PC-9 (cell line): Measurements from ENCODE around the gene AP2A1. TPM values are rescaled to one million over a fixed set of nuclear protein-coding genes. Genes with fewer than 3 reads are reported as not detected.

Source experiments
- BruUV-seq: library from RNA; stranded (reverse); fragments of 400-500 nt; replicated peaks from 2 replicates; lab custom pipeline; 2021; lab: Mats Ljungman, UMichigan
- CTCF ChIA-PET: fragments of 300-600 bp; sonication (Branson Sonifier 250); formaldehyde crosslinking; loops from one replicate; lab custom pipeline; 2022; ENCODE audit warnings: antibody characterized with exemption; lab: Charles Lee
- POLR2A ChIA-PET: fragments of 300-600 bp; sonication (Branson Sonifier 250); formaldehyde crosslinking; loops from one replicate; lab custom pipeline; 2022; ENCODE audit warnings: antibody characterized with exemption; ENCODE audit not compliant: unreplicated experiment; lab: Charles Lee
- DNase-seq, 2 experiments: peaks; one replicate each; pipeline versions ENCODE4 v3.0.0 to v3.0.0-alpha.2; 2015 to 2022; ENCODE audit warnings: mixed read lengths in 1 of 2
- H2AFZ ChIP-seq: fragments of 200-600 bp; sonication (generic); 2 replicates; pipeline ENCODE4 v1.8.1; 2017; ENCODE audit warnings: antibody characterized with exemption
- H3F3A ChIP-seq: fragments of 200-600 bp; sonication (generic); 2 replicates; pipeline ENCODE4 v1.8.1; 2017; ENCODE audit warnings: antibody characterized with exemption, mild to moderate bottlenecking, low read depth; ENCODE audit not compliant: insufficient read depth
- H3K27ac ChIP-seq: fragments of 200-600 bp; sonication (generic); 2 replicates; pipeline ENCODE4 v1.6.1; 2016; ENCODE audit warnings: mixed run types
- H3K27me3 ChIP-seq: fragments of 200-600 bp; sonication (generic); 2 replicates; pipeline ENCODE4 v1.6.1; 2016; ENCODE audit warnings: low read depth, mixed run types; ENCODE audit not compliant: insufficient read depth
- H3K36me3 ChIP-seq: fragments of 200-600 bp; sonication (generic); 2 replicates; pipeline ENCODE4 v1.6.1; 2016; ENCODE audit warnings: low read depth, mixed run types
- H3K4me1 ChIP-seq: fragments of 200-600 bp; sonication (generic); replicated peaks from 2 replicates; pipeline ENCODE4 v1.6.1; 2016; ENCODE audit warnings: mixed run types; ENCODE audit not compliant: insufficient read depth
- H3K4me2 ChIP-seq: fragments of 200-600 bp; sonication (generic); 2 replicates; pipeline ENCODE4 v1.6.1; 2017; ENCODE audit warnings: mixed run types
- H3K4me3 ChIP-seq: fragments of 200-600 bp; sonication (generic); 2 replicates; pipeline ENCODE4 v1.6.1; 2016; ENCODE audit warnings: mixed run types
- H3K79me2 ChIP-seq: fragments of 200-600 bp; sonication (generic); 2 replicates; pipeline ENCODE4 v1.6.1; 2017; ENCODE audit warnings: low read depth, mixed run types
- H3K9me2 ChIP-seq: fragments of 200-600 bp; sonication (generic); 2 replicates; pipeline ENCODE4 v1.8.1; 2017; ENCODE audit warnings: mild to moderate bottlenecking; ENCODE audit not compliant: insufficient read depth
- H3K9me3 ChIP-seq: fragments of 200-600 bp; sonication (generic); 2 replicates; pipeline ENCODE4 v1.8.1; 2016; ENCODE audit warnings: low read depth; ENCODE audit not compliant: insufficient read depth
- H4K20me1 ChIP-seq: fragments of 200-600 bp; sonication (generic); 2 replicates; pipeline ENCODE4 v1.8.1; 2017; ENCODE audit not compliant: insufficient read depth
- CTCF ChIP-seq: fragments of 200-600 bp; sonication (generic); conservative IDR thresholded peaks from 2 replicates; pipeline ENCODE4 v1.6.1; 2017; ENCODE audit warnings: mixed run types, antibody characterized with exemption, mild to moderate bottlenecking, moderate library complexity
- EZH2 ChIP-seq: fragments of 200-600 bp; sonication (generic); IDR thresholded peaks from 2 replicates; pipeline ENCODE4 v1.8.0; 2017; ENCODE audit warnings: antibody characterized with exemption, low read depth
- intact Hi-C: fragments of 100-400 bp; cut with micrococcal nuclease; formaldehyde crosslinking; loops from one replicate; pipeline ENCODE4 v1.10.0; 2022; ENCODE audit not compliant: unreplicated experiment
- total RNA-seq: library from RNA; stranded (reverse); gene quantifications from 2 replicates; pipeline ENCODE4 v1.2.3, GENCODE V29; 2021

The AP2A1 gene
- total RNA-seq, 1 experiment from 2014 or later = 91.8 TPM

GRCh38 chr19:49774969-49775368 is 8.2 kb downstream of the AP2A1 start:
- intact Hi-C loops = no loop called here
- Histone ChIP-seq H3K4me3 (no peak overlapping the region), H2AFZ (no peak overlapping the region), H3K4me2 (no peak overlapping the region), H3F3A (peaks cover 8% of the 10 kb centered on the region; the same call in 1 of the 2 replicates), H3K79me2 (no peaks in the 10 kb centered on the region), H3K27me3 (no peaks in the 10 kb centered on the region), H3K9me2 (no peaks in the 10 kb centered on the region), H3K27ac (no peak overlapping the region), H4K20me1 (peaks cover 23% of the 10 kb centered on the region), H3K36me3 (no peaks in the 10 kb centered on the region), H3K9me3 (no peaks in the 10 kb centered on the region), H3K4me1 (no peaks in the 10 kb centered on the region)
- no TSS peak for BruUV-seq
- no peak for DNase-seq
- ChIA-PET POLR2A (interaction anchor here (0.6 kb wide), 1 partner anchor 41 kb away, joined by 4 read pairs; no protein-coding TSS in a partner anchor), CTCF (no interaction called here)
- TF ChIP-seq CTCF = no peak
- TF ChIP-seq EZH2 = no peak

GRCh38 chr19:49775742-49776370 is 9.1 kb downstream of the AP2A1 start:
- intact Hi-C loops = no loop called here
- no peak overlapping the region for H2AFZ ChIP-seq
- no peaks in the 10 kb centered on the region for H3K27me3 ChIP-seq
- no peak overlapping the region for H3K4me2 ChIP-seq
- H3K4me3 ChIP-seq = no peak overlapping the region
- no TSS peak for BruUV-seq
- H3K4me1 ChIP-seq = no peaks in the 10 kb centered on the region
- no peak for TF ChIP-seq CTCF
- no peak for TF ChIP-seq EZH2
- no peaks in the 10 kb centered on the region for H3K9me3 ChIP-seq
- H3K27ac ChIP-seq = no peak overlapping the region
- no peaks in the 10 kb centered on the region for H3K9me2 ChIP-seq
- no peaks in the 10 kb centered on the region for H3K79me2 ChIP-seq
- peaks cover 8% of the 10 kb centered on the region; the same call in 1 of the 2 replicates for H3F3A ChIP-seq
- ChIA-PET CTCF (no interaction called here), POLR2A (no interaction called here)
- H4K20me1 ChIP-seq = peaks cover 18% of the 10 kb centered on the region
- DNase-seq = no peak
- H3K36me3 ChIP-seq = no peaks in the 10 kb centered on the region

- Histone ChIP-seq H3K9me2 (no peaks in the 10 kb centered on the region), H3K4me3 (no peak overlapping the region), H3K27ac (no peak overlapping the region), H3K79me2 (no peaks in the 10 kb centered on the region), H3K4me1 (no peaks in the 10 kb centered on the region), H3K9me3 (no peaks in the 10 kb centered on the region), H2AFZ (no peak overlapping the region), H3K4me2 (no peak overlapping the region), H3K36me3 (no peaks in the 10 kb centered on the region), H3K27me3 (no peaks in the 10 kb centered on the region), H4K20me1 (peaks cover 18% of the 10 kb centered on the region), H3F3A (peaks cover 8% of the 10 kb centered on the region; the same call in 1 of the 2 replicates)
- intact Hi-C loops = no loop called here
- BruUV-seq = no TSS peak
- ChIA-PET POLR2A (interaction anchor here (0.5 to 0.7 kb wide), 2 partner anchors 20 to 59 kb away, joined by 3 to 4 read pairs; no protein-coding TSS in a partner anchor), CTCF (no interaction called here)
- TF ChIP-seq EZH2 = no peak
- no peak for TF ChIP-seq CTCF
- no peak for DNase-seq
Observed at GRCh38 chr19:49776371-49776764, 9.6 kb downstream of the AP2A1 start.
